Liver (tissue), 9 donors: Measurements from ENCODE around the gene LMTK2. TPM values are rescaled to one million over a fixed set of nuclear protein-coding genes. Genes with fewer than 3 reads are reported as not detected.

Experiments
- DNase-seq: peaks from one replicate; pipeline ENCODE4 v3.0.0-alpha.2; 2017; ENCODE audit warnings: low spot score
- H3K27ac ChIP-seq, 2 donors: one replicate each; pipeline ENCODE4 v1.7.0; 2013; ENCODE audit warnings: inconsistent platforms in 2 of 2, low read length in 2 of 2, control low read depth in 1 of 2, low read depth in 1 of 2, mild to moderate bottlenecking in 1 of 2
- H3K27me3 ChIP-seq, 4 donors: one replicate each; pipeline versions ENCODE4 v1.6.1 to v1.7.0; 2013; ENCODE audit warnings: low read length in 3 of 4, inconsistent platforms in 1 of 4, mild to moderate bottlenecking in 1 of 4, moderate library complexity in 1 of 4; ENCODE audit not compliant: control insufficient read depth in 4 of 4, insufficient read depth in 4 of 4
- H3K36me3 ChIP-seq, 4 donors: one replicate each; pipeline versions ENCODE4 v1.6.1 to v1.7.0; 2013; ENCODE audit warnings: low read length in 3 of 4, mild to moderate bottlenecking in 3 of 4, low read depth in 1 of 4, moderate library complexity in 1 of 4; ENCODE audit not compliant: control insufficient read depth in 4 of 4, insufficient read depth in 3 of 4
- H3K4me1 ChIP-seq, 4 donors: one replicate each; pipeline versions ENCODE4 v1.6.1 to v1.7.0; 2013; ENCODE audit warnings: low read length in 3 of 4, mild to moderate bottlenecking in 3 of 4, moderate library complexity in 1 of 4; ENCODE audit not compliant: control insufficient read depth in 4 of 4, insufficient read depth in 4 of 4
- H3K4me3 ChIP-seq, 3 donors: one replicate each; pipeline versions ENCODE4 v1.6.1 to v1.7.0; 2013; ENCODE audit warnings: low read length in 3 of 3, control low read depth in 1 of 3, low read depth in 1 of 3, mild to moderate bottlenecking in 1 of 3
- H3K9ac ChIP-seq, 2 donors: one replicate each; pipeline ENCODE4 v1.7.0; 2013; ENCODE audit warnings: low read length in 2 of 2, mild to moderate bottlenecking in 2 of 2, moderate library complexity in 2 of 2, control low read depth in 1 of 2, low read depth in 1 of 2
- H3K9me3 ChIP-seq, 4 donors: one replicate each; pipeline versions ENCODE4 v1.6.1 to v1.7.0; 2013; ENCODE audit warnings: low read length in 3 of 4; ENCODE audit not compliant: control insufficient read depth in 4 of 4
- ATF3 ChIP-seq: IDR thresholded peaks from 2 replicates; pipeline ENCODE4 v1.6.1; 2016; ENCODE audit warnings: antibody characterized with exemption
- EGR1 ChIP-seq, 2 donors: IDR thresholded peaks; 2 replicates each; pipeline ENCODE4 v1.6.1; 2016 to 2018; ENCODE audit warnings: antibody characterized with exemption in 2 of 2, low read depth in 2 of 2
- FOXA1 ChIP-seq: IDR thresholded peaks from 2 replicates; pipeline ENCODE4 v1.6.1; 2016; ENCODE audit warnings: antibody characterized with exemption
- FOXA2 ChIP-seq: IDR thresholded peaks from 2 replicates; pipeline ENCODE4 v1.6.1; 2016; ENCODE audit warnings: antibody characterized with exemption
- GABPA ChIP-seq, 2 donors: IDR thresholded peaks in 1 of 2; conservative IDR thresholded peaks in 1 of 2; 2 replicates each; pipeline ENCODE4 v1.6.1; 2016; ENCODE audit warnings: antibody characterized with exemption in 2 of 2, mild to moderate bottlenecking in 1 of 2, moderate library complexity in 1 of 2
- HNF4A ChIP-seq, 2 donors: conservative IDR thresholded peaks; 2 replicates each; pipeline ENCODE4 v1.6.1; 2016; ENCODE audit warnings: antibody characterized with exemption in 2 of 2, mild to moderate bottlenecking in 2 of 2
- HNF4G ChIP-seq: IDR thresholded peaks from 2 replicates; pipeline ENCODE4 v1.6.1; 2016; ENCODE audit warnings: antibody characterized with exemption
- JUND ChIP-seq, 2 donors: IDR thresholded peaks; 2 replicates each; pipeline ENCODE4 v1.6.1; 2016; ENCODE audit warnings: antibody characterized with exemption in 2 of 2
- NR2F2 ChIP-seq: IDR thresholded peaks from 2 replicates; pipeline ENCODE4 v1.6.1; 2016; ENCODE audit warnings: antibody characterized with exemption
- RAD21 ChIP-seq, 2 donors: IDR thresholded peaks; 2 replicates each; pipeline ENCODE4 v1.6.1; 2016; ENCODE audit warnings: antibody characterized with exemption in 2 of 2, mild to moderate bottlenecking in 2 of 2
- RXRA ChIP-seq, 2 donors: IDR thresholded peaks; 2 replicates each; pipeline ENCODE4 v1.6.1; 2017 to 2018; ENCODE audit warnings: antibody characterized with exemption in 2 of 2, mild to moderate bottlenecking in 1 of 2
- SP1 ChIP-seq: IDR thresholded peaks from 2 replicates; pipeline ENCODE4 v1.6.1; 2018; ENCODE audit warnings: antibody characterized with exemption, mild to moderate bottlenecking
- TAF1 ChIP-seq: conservative IDR thresholded peaks from 2 replicates; pipeline ENCODE4 v1.6.1; 2016; ENCODE audit warnings: antibody characterized with exemption, mild to moderate bottlenecking
- YY1 ChIP-seq: IDR thresholded peaks from 2 replicates; pipeline ENCODE4 v1.6.1; 2016; ENCODE audit warnings: antibody characterized with exemption, mild to moderate bottlenecking
- WGBS: extraction: QIAGEN DNeasy Blood & Tissue Kit; methylation state at CpG from one replicate; pipeline ENCODE4 v1.1.7; 2013; 5-methylcytosine and 5-hydroxymethylcytosine counted together
- polyA plus RNA-seq, 2 donors: library from polyadenylated mRNA; stranded (reverse) in 1 of 2; unstranded in 1 of 2; fragments of 200-250 nt in 1 of 2; fragments of >200 nt in 1 of 2; fragmentation: Nextera tagmentation in 1 of 2; extraction: Ambion mirVana in 1 of 2; gene quantifications; one replicate each; pipeline versions ENCODE4 v1.2.1 to v1.2.3, GENCODE V29; 2013 to 2015
- total RNA-seq, 2 donors: library from RNA; depleted of rRNA; stranded (reverse); fragments of >200 nt; gene quantifications; one replicate each; pipeline ENCODE4 v1.2.3, GENCODE V29; 2014
- TF ChIP-seq, protein P1 (sequence below): fragments of 150-350 bp; IDR thresholded peaks from 2 replicates; pipeline ENCODE4 v1.5.1; 2017; ENCODE audit warnings: improper control_type of control experiment, low read depth, low read length; ENCODE audit not compliant: missing input control
- TF ChIP-seq, protein P2 (sequence below): IDR thresholded peaks from 2 replicates; pipeline ENCODE4 v1.6.1; 2016; ENCODE audit warnings: antibody characterized with exemption
- TF ChIP-seq, protein P3 (sequence below): IDR thresholded peaks from 2 replicates; pipeline ENCODE4 v1.6.1; 2016; ENCODE audit warnings: antibody characterized with exemption
- TF ChIP-seq, protein P4 (sequence below): IDR thresholded peaks from 2 replicates; pipeline ENCODE4 v1.6.1; 2016; ENCODE audit warnings: antibody characterized with exemption, mild to moderate bottlenecking
- donor health status: healthy.
- donor health status: healthy.
- donor health status: healthy.
- donor health status: healthy.
- donor health status: healthy.

LMTK2 gene
- total and polyA plus RNA-seq, 4 donors, result 3.1 to 14.3 (median 9.0) TPM

- no peaks in the 10 kb centered on the region for H3K9me3 ChIP-seq
- 96% methylated on average over 16 of the region's 16 CpGs for WGBS
- H3K4me1 ChIP-seq, result no peaks in the 10 kb centered on the region
- H3K4me3 ChIP-seq, result no peak overlapping the region
- H3K27me3 ChIP-seq, result no peaks in the 10 kb centered on the region
- peaks cover 0 to 16% (median 2%) of the 10 kb centered on the region in 4 donors for H3K36me3 ChIP-seq
- no peak overlapping the region for H3K9ac ChIP-seq
- H3K27ac ChIP-seq, result no peak overlapping the region
- no peak for TF ChIP-seq RXRA (IDR thresholded peaks at IDR 0.05)
- TF ChIP-seq ATF3, result no peak
- no peak for TF ChIP-seq HNF4A (conservative IDR thresholded peaks at IDR 0.05)
- no peak for TF ChIP-seq SP1
- no peak for TF ChIP-seq GABPA (IDR thresholded peaks at IDR 0.05 in 1 of 2, conservative IDR thresholded peaks at IDR 0.05 in 1 of 2)
- no peak for TF ChIP-seq TAF1
- TF ChIP-seq, protein P1, sequence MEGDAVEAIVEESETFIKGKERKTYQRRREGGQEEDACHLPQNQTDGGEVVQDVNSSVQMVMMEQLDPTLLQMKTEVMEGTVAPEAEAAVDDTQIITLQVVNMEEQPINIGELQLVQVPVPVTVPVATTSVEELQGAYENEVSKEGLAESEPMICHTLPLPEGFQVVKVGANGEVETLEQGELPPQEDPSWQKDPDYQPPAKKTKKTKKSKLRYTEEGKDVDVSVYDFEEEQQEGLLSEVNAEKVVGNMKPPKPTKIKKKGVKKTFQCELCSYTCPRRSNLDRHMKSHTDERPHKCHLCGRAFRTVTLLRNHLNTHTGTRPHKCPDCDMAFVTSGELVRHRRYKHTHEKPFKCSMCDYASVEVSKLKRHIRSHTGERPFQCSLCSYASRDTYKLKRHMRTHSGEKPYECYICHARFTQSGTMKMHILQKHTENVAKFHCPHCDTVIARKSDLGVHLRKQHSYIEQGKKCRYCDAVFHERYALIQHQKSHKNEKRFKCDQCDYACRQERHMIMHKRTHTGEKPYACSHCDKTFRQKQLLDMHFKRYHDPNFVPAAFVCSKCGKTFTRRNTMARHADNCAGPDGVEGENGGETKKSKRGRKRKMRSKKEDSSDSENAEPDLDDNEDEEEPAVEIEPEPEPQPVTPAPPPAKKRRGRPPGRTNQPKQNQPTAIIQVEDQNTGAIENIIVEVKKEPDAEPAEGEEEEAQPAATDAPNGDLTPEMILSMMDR, result no peak
- TF ChIP-seq NR2F2, result no peak
- TF ChIP-seq, protein P2, sequence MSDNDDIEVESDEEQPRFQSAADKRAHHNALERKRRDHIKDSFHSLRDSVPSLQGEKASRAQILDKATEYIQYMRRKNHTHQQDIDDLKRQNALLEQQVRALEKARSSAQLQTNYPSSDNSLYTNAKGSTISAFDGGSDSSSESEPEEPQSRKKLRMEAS, result no peak
- no peak for TF ChIP-seq JUND (IDR thresholded peaks at IDR 0.05)
- TF ChIP-seq YY1, result no peak
- no peak for TF ChIP-seq FOXA2
- no peak for TF ChIP-seq EGR1 (IDR thresholded peaks at IDR 0.05; ENCODE audit: low read depth in 2 of 2)
- TF ChIP-seq FOXA1, result no peak
- TF ChIP-seq, protein P3, sequence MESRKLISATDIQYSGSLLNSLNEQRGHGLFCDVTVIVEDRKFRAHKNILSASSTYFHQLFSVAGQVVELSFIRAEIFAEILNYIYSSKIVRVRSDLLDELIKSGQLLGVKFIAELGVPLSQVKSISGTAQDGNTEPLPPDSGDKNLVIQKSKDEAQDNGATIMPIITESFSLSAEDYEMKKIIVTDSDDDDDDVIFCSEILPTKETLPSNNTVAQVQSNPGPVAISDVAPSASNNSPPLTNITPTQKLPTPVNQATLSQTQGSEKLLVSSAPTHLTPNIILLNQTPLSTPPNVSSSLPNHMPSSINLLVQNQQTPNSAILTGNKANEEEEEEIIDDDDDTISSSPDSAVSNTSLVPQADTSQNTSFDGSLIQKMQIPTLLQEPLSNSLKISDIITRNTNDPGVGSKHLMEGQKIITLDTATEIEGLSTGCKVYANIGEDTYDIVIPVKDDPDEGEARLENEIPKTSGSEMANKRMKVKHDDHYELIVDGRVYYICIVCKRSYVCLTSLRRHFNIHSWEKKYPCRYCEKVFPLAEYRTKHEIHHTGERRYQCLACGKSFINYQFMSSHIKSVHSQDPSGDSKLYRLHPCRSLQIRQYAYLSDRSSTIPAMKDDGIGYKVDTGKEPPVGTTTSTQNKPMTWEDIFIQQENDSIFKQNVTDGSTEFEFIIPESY, result no peak
- no peak for TF ChIP-seq HNF4G
- no peak for TF ChIP-seq RAD21 (IDR thresholded peaks at IDR 0.05)
- TF ChIP-seq, protein P4, sequence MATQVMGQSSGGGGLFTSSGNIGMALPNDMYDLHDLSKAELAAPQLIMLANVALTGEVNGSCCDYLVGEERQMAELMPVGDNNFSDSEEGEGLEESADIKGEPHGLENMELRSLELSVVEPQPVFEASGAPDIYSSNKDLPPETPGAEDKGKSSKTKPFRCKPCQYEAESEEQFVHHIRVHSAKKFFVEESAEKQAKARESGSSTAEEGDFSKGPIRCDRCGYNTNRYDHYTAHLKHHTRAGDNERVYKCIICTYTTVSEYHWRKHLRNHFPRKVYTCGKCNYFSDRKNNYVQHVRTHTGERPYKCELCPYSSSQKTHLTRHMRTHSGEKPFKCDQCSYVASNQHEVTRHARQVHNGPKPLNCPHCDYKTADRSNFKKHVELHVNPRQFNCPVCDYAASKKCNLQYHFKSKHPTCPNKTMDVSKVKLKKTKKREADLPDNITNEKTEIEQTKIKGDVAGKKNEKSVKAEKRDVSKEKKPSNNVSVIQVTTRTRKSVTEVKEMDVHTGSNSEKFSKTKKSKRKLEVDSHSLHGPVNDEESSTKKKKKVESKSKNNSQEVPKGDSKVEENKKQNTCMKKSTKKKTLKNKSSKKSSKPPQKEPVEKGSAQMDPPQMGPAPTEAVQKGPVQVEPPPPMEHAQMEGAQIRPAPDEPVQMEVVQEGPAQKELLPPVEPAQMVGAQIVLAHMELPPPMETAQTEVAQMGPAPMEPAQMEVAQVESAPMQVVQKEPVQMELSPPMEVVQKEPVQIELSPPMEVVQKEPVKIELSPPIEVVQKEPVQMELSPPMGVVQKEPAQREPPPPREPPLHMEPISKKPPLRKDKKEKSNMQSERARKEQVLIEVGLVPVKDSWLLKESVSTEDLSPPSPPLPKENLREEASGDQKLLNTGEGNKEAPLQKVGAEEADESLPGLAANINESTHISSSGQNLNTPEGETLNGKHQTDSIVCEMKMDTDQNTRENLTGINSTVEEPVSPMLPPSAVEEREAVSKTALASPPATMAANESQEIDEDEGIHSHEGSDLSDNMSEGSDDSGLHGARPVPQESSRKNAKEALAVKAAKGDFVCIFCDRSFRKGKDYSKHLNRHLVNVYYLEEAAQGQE, result no peak
- DNase-seq, result no peak
Observed at GRCh38 chr7:98232799-98233198, 126.1 kb downstream of the LMTK2 start.
